Measurements from ENCODE around the gene DMP1.

Gene DMP1

GRCh38 chr4:87659247-87659931, 9.3 kb downstream of the DMP1 start:
- Mint-ChIP-seq H3K4me3 (no peak overlapping the region), H3K36me3 (ENCODE audit: low read depth) (no peaks in the 10 kb centered on the region), H3K27me3 (ENCODE audit: low read depth) (peaks cover 4% of the 10 kb centered on the region), H3K9me3 (no peaks in the 10 kb centered on the region), H3K4me1 (peaks cover 11% of the 10 kb centered on the region), H3K27ac (no peak overlapping the region)
- no peak for TF ChIP-seq CTCF (IDR thresholded peaks at IDR 0.05; ENCODE audit: unreplicated experiment in 3 of 3)

GRCh38 chr4:87662871-87663270, 12.8 kb downstream of the DMP1 start:
- Mint-ChIP-seq H3K27ac (no peak overlapping the region), H3K27me3 (ENCODE audit: low read depth) (peaks cover 4% of the 10 kb centered on the region), H3K9me3 (no peaks in the 10 kb centered on the region), H3K4me3 (no peak overlapping the region), H3K4me1 (peaks cover 11% of the 10 kb centered on the region), H3K36me3 (ENCODE audit: low read depth) (no peaks in the 10 kb centered on the region)
- TF ChIP-seq CTCF (IDR thresholded peaks at IDR 0.05; ENCODE audit: unreplicated experiment in 3 of 3): no peak

GRCh38 chr4:87669373-87669772, 19.3 kb downstream of the DMP1 start:
- no peak overlapping the region for H3K4me3 Mint-ChIP-seq
- TF ChIP-seq CTCF (IDR thresholded peaks at IDR 0.05; ENCODE audit: unreplicated experiment in 3 of 3): no peak

GRCh38 chr4:87677731-87678130, 27.7 kb downstream of the DMP1 start:
- Mint-ChIP-seq H3K36me3 (ENCODE audit: low read depth) (peaks cover 3% of the 10 kb centered on the region), H3K4me3 (no peak overlapping the region), H3K27ac (no peak overlapping the region), H3K27me3 (ENCODE audit: low read depth) (no peaks in the 10 kb centered on the region), H3K4me1 (peaks cover 21% of the 10 kb centered on the region), H3K9me3 (peaks cover 25% of the 10 kb centered on the region)
- TF ChIP-seq CTCF (IDR thresholded peaks at IDR 0.05; ENCODE audit: unreplicated experiment in 3 of 3): no peak

More at GRCh38 chr4:87669373-87669772, 19.3 kb downstream of the DMP1 start:
- Mint-ChIP-seq H3K27me3 (ENCODE audit: low read depth) (no peaks in the 10 kb centered on the region), H3K27ac (no peak overlapping the region), H3K4me1 (no peaks in the 10 kb centered on the region), H3K36me3 (ENCODE audit: low read depth) (no peaks in the 10 kb centered on the region), H3K9me3 (peaks cover 26% of the 10 kb centered on the region)

GRCh38 chr4:87679449-87680169, 29.5 kb downstream of the DMP1 start:
- H3K27ac Mint-ChIP-seq: no peak overlapping the region
- no peak overlapping the region for H3K4me3 Mint-ChIP-seq
- peaks cover 3% of the 10 kb centered on the region for H3K36me3 Mint-ChIP-seq (ENCODE audit: low read depth)
- H3K4me1 Mint-ChIP-seq: peaks cover 21% of the 10 kb centered on the region
- H3K27me3 Mint-ChIP-seq (ENCODE audit: low read depth): no peaks in the 10 kb centered on the region
- H3K9me3 Mint-ChIP-seq: peaks cover 13% of the 10 kb centered on the region
- TF ChIP-seq CTCF (IDR thresholded peaks at IDR 0.05; ENCODE audit: unreplicated experiment in 3 of 3): peak; percentile 66 to 84 (median 77)

Measured in nephron (organoid).